Kidney epithelial cell (primary cell): ENCODE data around the gene GAS7. TPM values are rescaled to one million over a fixed set of nuclear protein-coding genes. Genes with fewer than 3 reads are reported as not detected.

Experiments used
- DNase-seq: peaks from one replicate; pipeline ENCODE4 v3.0.0-alpha.2; 2010; ENCODE audit warnings: low read depth
- H3K27me3 ChIP-seq: 2 replicates; pipeline ENCODE4 v1.6.0; 2011; ENCODE audit warnings: low read length; ENCODE audit not compliant: control insufficient read depth, insufficient read depth
- H3K36me3 ChIP-seq: 2 replicates; pipeline ENCODE4 v1.5.1; 2011; ENCODE audit warnings: low read length; ENCODE audit not compliant: control insufficient read depth, insufficient read depth
- H3K4me3 ChIP-seq: 2 replicates; pipeline ENCODE4 v1.5.1; 2011; ENCODE audit warnings: low read depth, mild to moderate bottlenecking, control low read depth, low read length
- total RNA-seq: library from RNA; depleted of rRNA; stranded (reverse); fragments of >200 nt; gene quantifications from 2 replicates; pipeline ENCODE4 v1.2.3, GENCODE V29; 2015
- TF ChIP-seq, protein P1 (sequence below): IDR thresholded peaks from 2 replicates; pipeline ENCODE4 v1.5.1; 2011; ENCODE audit warnings: mild to moderate bottlenecking, moderate library complexity, low read length, control low read depth, inconsistent platforms; ENCODE audit not compliant: insufficient read depth, poor library complexity, severe bottlenecking

GAS7 gene
- total RNA-seq, 1 donor from 2014 or later, result 3.6 TPM

DNA sequence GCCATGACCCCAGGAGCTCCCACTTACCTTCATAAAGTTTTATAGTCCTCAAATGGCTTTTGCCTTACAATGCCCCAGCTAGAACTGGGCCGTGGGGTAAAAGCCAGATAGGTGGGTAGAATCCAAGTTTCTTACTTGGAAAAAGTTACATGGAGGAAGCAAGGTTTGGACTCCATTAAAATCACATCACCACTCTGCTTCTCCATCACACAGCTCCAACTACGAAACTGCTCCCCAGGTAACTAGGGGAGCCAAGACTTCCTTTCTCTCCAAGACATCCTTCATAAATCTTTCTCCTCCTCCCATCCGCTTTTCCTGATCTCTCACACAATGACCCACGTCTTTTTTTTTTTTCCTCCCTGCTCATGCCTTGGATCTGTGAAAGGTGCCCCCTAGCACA, 162.5 kb downstream of the GAS7 start:
- no peaks in the 10 kb centered on the region for H3K27me3 ChIP-seq
- no peaks in the 10 kb centered on the region for H3K36me3 ChIP-seq
- H3K4me3 ChIP-seq, result no peak overlapping the region
- no peak for DNase-seq
- TF ChIP-seq, protein P1, sequence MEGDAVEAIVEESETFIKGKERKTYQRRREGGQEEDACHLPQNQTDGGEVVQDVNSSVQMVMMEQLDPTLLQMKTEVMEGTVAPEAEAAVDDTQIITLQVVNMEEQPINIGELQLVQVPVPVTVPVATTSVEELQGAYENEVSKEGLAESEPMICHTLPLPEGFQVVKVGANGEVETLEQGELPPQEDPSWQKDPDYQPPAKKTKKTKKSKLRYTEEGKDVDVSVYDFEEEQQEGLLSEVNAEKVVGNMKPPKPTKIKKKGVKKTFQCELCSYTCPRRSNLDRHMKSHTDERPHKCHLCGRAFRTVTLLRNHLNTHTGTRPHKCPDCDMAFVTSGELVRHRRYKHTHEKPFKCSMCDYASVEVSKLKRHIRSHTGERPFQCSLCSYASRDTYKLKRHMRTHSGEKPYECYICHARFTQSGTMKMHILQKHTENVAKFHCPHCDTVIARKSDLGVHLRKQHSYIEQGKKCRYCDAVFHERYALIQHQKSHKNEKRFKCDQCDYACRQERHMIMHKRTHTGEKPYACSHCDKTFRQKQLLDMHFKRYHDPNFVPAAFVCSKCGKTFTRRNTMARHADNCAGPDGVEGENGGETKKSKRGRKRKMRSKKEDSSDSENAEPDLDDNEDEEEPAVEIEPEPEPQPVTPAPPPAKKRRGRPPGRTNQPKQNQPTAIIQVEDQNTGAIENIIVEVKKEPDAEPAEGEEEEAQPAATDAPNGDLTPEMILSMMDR, result no peak

GRCh38 chr17:10034719-10035475, 163.5 kb downstream of the GAS7 start:
- DNase-seq, result no peak
- TF ChIP-seq, protein P1, result no peak
- Histone ChIP-seq H3K27me3 (no peaks in the 10 kb centered on the region), H3K36me3 (no peaks in the 10 kb centered on the region), H3K4me3 (no peak overlapping the region)

- TF ChIP-seq, protein P1, result no peak
- Histone ChIP-seq H3K36me3 (no peaks in the 10 kb centered on the region), H3K4me3 (no peak overlapping the region), H3K27me3 (no peaks in the 10 kb centered on the region)
- DNase-seq, result no peak
Measured at GRCh38 chr17:10033959-10034358, 164.4 kb downstream of the GAS7 start.

- DNase-seq, result no peak
- TF ChIP-seq, protein P1, result no peak
Measured at GRCh38 chr17:10033449-10033848, 165.0 kb downstream of the GAS7 start.

GRCh38 chr17:10032118-10032852, 166.1 kb downstream of the GAS7 start:
- H3K27me3 ChIP-seq, result no peaks in the 10 kb centered on the region
- H3K36me3 ChIP-seq, result no peaks in the 10 kb centered on the region
- DNase-seq, result peak; percentile 16
- no peak overlapping the region for H3K4me3 ChIP-seq
- TF ChIP-seq, protein P1, result no peak

More at GRCh38 chr17:10033449-10033848, 165.0 kb downstream of the GAS7 start:
- H3K27me3 ChIP-seq, result no peaks in the 10 kb centered on the region
- no peaks in the 10 kb centered on the region for H3K36me3 ChIP-seq
- H3K4me3 ChIP-seq, result no peak overlapping the region
